ENCODE results near the gene CUBN. TPM values are rescaled to one million over a fixed set of nuclear protein-coding genes. Genes with fewer than 3 reads are reported as not detected.
"Not testable (repeated sequence)": the region's sequence is repeated elsewhere in the genome, so short reads cannot be mapped to it uniquely, and the experiment has no call there.

Gene CUBN
- total RNA-seq, 2 donors from 2014 or later, result 1.1 to 2.3 TPM

- DNase-seq (ENCODE audit: low spot score), result no peak
- intact Hi-C loops (cut with DNase I), result no loop called here
Measured at GRCh38 chr10:16866541-16867275, 262.9 kb downstream of the CUBN start.

- intact Hi-C loops (cut with DNase I), result no loop called here
- DNase-seq (ENCODE audit: low spot score), result no peak
Measured at GRCh38 chr10:16865766-16866165, 263.8 kb downstream of the CUBN start.

DNA sequence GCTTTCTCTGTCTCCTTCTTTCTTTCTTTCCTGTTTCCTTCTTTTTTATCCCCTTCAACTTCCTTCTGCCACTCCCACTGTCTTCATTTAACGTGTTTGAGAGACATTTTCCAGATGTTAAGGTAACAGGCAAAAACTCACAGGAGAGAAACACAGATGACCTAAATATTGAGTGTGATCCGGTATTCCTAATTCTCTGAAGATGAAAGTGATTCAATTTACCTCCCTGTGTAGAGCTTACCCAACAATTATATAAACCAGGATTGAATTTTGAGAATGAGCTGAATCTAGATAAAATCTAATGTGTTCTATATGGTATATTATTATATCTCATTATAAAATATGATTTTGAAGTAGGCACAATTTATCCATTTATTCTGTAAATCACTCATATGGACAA is 265.8 kb downstream of the CUBN start:
- intact Hi-C loops (cut with DNase I), result no loop called here
- no peak for DNase-seq (ENCODE audit: low spot score)

GRCh38 chr10:16857419-16857818 is 272.2 kb downstream of the CUBN start:
- intact Hi-C loops (cut with DNase I), result no loop called here
- DNase-seq (ENCODE audit: low spot score), result no peak

GRCh38 chr10:16856567-16856966 is 273.0 kb downstream of the CUBN start:
- intact Hi-C loops (cut with DNase I), result no loop called here
- no peak for DNase-seq (ENCODE audit: low spot score)

DNA sequence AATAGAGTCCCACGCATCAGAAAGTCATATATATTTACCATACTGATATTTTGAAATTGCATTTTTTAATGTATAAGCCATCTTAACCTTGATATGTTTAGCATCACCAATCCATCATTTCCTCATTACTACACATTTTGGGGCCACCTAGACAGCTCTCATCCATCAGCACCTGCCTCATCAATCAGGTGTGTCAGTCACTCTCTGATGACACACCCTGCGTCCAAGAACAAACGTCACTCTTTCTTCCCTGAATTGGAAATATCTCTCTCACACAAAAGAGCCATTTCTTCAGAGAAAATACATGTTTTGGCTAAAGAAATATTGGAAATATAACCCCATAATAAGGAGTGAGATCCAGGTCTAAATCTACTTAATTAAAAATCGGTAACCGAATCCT is 273.5 kb downstream of the CUBN start:
- no peak for DNase-seq (ENCODE audit: low spot score)
- intact Hi-C loops (cut with DNase I), result no loop called here

DNA sequence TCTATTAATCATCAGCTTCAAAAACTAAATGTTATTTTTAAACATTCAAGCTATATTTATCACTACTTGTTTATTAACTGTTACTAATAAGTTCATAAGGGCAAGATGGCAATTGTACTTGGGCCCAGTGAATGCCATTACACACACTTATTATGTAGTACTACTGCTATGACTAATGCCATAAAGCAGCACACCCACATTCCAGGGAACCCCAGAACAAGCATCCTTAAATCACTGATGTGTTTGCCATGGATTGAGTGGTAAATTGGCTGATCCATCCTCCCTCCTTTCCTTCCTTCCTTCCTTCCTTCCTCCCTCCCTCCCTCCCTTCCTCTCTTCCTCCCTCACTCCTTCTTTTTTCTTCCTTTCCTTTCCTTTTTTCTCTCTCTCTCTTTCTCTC is 275.0 kb downstream of the CUBN start:
- no peak for DNase-seq (ENCODE audit: low spot score)
- intact Hi-C loops (cut with DNase I), result no loop called here

DNA sequence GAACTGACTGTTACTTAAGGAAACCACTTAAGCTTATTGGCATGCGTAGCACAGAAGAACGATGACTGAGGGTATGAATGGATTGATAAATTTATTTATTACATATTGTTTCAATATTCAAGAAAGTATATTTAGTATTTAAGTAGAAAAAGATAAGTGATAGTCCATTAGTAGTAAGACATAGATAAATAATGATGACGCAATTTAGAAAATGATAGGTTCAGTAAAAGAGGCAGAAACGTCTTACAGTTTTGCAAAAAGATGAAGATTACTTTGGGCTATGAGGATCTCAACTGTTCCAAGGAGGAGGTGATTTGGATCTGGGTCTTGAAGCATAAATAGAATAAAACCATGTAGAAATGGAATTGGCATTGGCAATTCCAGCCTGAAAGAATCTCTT is 275.8 kb downstream of the CUBN start:
- intact Hi-C loops (cut with DNase I), result no loop called here

GRCh38 chr10:16853201-16853600 is 276.4 kb downstream of the CUBN start:
- no peak for DNase-seq (ENCODE audit: low spot score)
- intact Hi-C loops (cut with DNase I), result no loop called here

More for the DNA sequence above, 275.8 kb downstream of the CUBN start:
- DNase-seq (ENCODE audit: low spot score), result no peak

- no peak for DNase-seq (ENCODE audit: low spot score)
- intact Hi-C loops (cut with DNase I), result no loop called here
Measured at GRCh38 chr10:16852624-16853023, 277.0 kb downstream of the CUBN start.

DNA sequence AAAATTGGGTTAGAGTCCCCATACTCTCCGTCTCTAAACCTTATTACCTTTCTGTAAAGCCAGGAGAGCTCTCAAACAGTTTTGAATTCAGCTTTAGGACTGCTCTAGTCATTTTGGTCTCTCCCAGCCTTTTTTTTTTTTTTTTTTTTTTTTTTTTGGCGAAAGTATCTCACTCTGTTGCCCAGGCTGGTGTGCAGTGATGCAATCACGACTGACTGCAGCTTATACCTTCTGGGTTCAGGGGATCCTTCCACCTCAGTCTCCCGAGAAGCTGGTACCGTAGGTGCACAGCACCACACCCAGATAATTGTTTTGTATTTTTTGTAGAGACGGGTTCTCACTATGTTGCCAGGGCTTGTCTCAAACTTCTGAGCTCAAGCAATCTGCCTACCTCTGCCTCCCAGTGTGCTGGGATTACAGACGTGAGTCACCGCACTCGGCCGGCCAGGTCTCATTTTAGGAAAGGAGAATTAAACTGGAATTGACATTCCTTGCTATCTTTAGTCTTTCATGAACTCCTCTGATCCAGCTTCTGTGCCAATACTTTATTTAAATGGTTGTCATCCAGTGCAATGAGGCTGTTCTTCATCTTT is 281.0 kb downstream of the CUBN start:
- intact Hi-C loops (cut with DNase I), result loop anchor here in 1 of 2 donors (5.0 kb wide), 1 partner anchor 394 kb away; no protein-coding TSS in a partner anchor
- no peak for DNase-seq (ENCODE audit: low spot score)

- no peak for DNase-seq (ENCODE audit: low spot score)
- intact Hi-C loops (cut with DNase I), result loop anchor here in 1 of 2 donors (5.0 kb wide), 1 partner anchor 395 kb away; no protein-coding TSS in a partner anchor
Measured at GRCh38 chr10:16847644-16848043, 282.0 kb downstream of the CUBN start.

DNA sequence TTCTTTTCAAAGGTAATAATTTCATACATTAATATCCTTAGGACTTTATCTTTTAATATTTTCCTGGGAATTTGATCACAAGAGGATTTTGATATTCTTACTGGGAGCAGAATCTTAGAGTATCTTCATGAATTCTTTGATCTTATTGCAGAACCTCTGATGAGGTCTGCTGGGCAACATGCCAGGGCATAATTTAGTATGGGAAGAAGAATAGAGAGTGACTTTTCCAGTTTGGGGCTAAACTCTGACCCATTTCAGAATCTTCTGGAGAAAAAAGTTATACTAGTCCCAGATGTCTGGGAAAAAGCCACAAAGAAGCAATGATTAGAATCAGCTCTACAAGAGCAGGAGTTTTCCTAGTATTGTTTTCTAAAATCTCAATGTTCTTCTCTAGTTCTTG is 284.4 kb downstream of the CUBN start:
- no peak for DNase-seq (ENCODE audit: low spot score)
- intact Hi-C loops (cut with DNase I), result loop anchor here in 1 of 2 donors (5.0 kb wide), 1 partner anchor 397 kb away; no protein-coding TSS in a partner anchor

DNA sequence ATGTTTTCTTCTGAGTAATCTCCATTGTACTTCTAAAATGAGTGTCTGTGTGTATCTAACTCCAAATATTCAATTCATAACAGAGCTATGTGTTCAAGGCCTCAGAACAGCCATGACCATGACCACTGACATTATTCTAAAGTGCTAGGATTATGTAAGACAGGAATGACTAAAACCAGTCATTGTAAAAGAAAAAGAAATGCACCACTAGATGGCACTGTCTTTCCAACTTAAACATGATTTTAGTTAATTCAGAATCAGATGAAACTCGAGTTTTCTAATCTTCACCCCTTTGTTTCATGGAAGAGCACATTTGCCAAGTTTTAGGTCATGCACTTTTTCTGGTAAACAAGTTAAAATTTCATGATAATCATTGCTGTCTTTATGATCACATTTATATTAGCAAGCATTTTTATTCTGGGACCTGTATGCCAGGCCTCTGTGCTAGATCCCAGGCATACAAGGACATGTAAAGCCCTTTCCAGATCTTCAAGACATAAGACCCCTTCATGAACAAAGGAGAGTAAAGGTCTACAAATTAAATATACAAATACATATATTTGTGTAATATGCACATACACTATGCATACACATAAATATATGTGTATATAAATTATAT is 286.2 kb downstream of the CUBN start:
- intact Hi-C loops (cut with DNase I), result loop anchor here (5.0 kb wide), 1 partner anchor 414 kb away; no protein-coding TSS in a partner anchor

DNA sequence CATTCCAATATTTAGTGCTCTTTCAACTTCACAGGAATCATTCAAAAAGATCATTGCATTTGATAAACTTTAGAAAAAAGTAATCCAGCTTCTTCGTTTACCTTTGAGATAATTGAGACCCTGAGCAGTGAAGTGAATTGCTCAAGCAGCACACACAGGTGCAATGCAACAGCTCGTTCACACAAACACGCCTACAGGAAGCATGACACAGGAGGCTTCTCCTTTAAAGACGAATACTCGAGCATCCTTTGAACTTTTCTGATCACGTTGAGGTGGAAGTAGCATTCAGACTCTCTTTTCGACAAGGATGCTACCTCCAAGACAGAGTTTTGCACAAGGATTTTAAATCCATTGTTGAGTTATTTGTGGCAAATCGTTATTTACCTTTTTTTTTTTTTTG is 294.4 kb downstream of the CUBN start:
- DNase-seq (ENCODE audit: low spot score), result no peak
- intact Hi-C loops (cut with DNase I), result loop anchor here in 1 of 2 donors (10.0 kb wide), 1 partner anchor 600 kb away; no protein-coding TSS in a partner anchor

More for the DNA sequence above, 286.2 kb downstream of the CUBN start:
- no peak for DNase-seq (ENCODE audit: low spot score)

- intact Hi-C loops (cut with DNase I), result loop anchor here in 1 of 2 donors (10.0 kb wide), 1 partner anchor 602 kb away; no protein-coding TSS in a partner anchor
- no peak for DNase-seq (ENCODE audit: low spot score)
Measured at GRCh38 chr10:16832351-16833080, 297.1 kb downstream of the CUBN start.

- intact Hi-C loops (cut with DNase I), result no loop called here
- DNase-seq (ENCODE audit: low spot score), result peak; percentile 84
Measured at GRCh38 chr10:16828701-16829175, 300.9 kb downstream of the CUBN start.

DNA sequence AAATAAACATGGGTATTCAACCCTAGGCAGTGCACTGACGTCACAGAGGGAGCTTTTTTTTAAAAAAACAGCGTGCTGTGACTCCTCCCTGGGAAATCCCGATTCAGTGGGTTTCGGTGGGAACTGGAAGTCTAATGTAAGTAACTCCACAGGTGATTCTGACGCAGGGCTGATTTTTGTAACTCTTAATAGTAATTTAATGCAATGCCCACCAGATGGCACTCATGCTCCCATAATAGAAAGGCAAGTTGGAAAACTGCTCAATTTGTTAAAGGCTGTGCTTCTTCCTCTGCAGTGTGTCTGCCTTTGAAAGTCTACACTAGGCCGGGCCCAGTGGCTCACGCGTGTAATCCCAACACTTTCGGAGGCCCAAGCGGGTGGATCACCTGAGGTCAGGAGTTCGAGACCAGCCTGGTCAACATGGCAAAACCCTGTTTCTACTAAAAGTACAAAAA is 301.5 kb downstream of the CUBN start:
- intact Hi-C loops (cut with DNase I), result no loop called here
- DNase-seq (ENCODE audit: low spot score), result no peak

- intact Hi-C loops (cut with DNase I), result not testable (repeated sequence)
Measured at GRCh38 chr10:16827474-16827873, 302.1 kb downstream of the CUBN start.

More at GRCh38 chr10:16827474-16827873, 302.1 kb downstream of the CUBN start:
- not testable (repeated sequence) for DNase-seq (ENCODE audit: low spot score)
